Islet precursor cell (in vitro differentiated cells): ENCODE data around the gene VMAC.

Experiments
- DNase-seq: peaks from one replicate; pipeline ENCODE4 v3.0.0-alpha.2; 2018

The VMAC gene

DNA sequence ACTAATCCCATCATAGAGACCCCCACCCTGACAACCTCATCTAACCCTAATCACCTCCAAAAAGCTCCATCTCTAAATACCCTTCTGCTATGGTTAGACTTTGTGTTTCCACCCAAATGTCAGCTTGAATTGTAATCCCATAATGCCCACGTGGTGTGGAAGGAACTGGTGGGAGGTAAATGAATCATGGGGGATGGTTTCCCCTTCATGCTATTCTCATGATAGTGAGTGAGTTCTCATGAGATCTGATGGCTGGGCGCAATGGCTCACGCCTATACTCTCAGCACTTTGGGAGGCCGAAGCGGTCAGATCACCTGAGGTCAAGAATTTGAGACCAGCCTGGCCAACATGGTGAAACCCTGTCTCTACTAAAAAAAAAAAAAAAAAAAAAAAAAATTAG lies 2.6 kb downstream of the VMAC start:
- no peak for DNase-seq

DNA sequence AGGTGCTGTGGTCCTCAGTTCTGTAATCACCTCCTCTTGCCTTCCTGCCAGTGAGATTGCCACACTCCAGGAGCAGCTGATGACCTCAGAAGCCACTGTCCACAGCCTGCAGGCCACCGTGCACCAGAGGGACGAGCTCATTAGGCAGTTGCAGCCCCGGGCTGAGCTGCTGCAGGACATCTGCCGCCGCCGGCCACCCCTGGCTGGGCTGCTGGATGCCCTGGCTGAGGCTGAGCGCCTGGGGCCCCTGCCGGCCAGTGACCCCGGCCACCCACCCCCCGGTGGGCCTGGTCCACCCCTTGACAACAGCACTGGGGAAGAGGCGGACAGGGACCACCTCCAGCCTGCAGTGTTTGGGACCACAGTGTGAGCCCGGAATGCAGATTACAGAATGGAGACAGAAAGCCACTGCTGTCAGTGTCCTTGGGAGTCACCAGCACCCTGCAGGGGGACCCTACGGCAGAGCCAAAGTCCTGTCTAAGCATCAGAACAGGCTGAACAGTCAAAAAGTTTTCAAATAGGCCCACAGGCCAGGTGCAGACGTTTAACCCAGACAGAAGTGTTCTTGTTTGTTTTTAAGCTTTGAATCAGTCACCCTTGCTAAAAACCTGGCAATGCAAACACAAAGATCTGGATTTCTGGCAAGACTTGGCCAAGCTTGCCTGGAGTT lies 4.2 kb downstream of the VMAC start:
- no peak for DNase-seq

DNA sequence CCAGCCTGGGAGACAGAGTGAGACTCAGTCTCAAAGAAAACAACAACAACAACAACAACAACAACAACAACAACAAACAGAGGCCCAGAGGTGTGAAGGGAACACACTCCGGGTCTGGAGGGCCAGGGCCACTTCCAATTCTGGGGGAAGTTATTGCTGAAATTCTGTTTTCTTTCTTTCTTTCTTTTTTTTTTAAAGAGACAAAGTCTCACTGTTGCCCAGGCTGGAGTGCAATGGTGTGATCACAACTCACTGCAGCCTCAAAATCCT lies 5.9 kb downstream of the VMAC start:
- DNase-seq: no peak

DNA sequence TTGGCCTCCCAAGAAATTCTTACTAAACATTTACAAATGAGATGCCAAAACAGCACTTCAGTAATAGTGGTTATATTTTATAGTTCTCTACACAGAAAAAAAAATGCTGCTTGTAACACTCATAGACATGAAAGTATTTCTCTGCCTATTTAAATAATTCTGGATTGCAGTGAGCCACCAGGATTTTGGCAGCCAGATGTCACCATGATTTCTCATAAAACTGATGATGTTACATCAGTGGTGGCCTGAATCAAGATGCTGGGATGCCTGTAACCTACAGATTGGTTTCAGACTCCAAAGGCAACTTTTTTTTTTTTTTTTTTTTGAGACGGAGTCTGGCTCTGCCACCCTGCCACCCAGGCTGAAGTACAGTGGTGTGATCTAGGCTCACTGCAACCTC lies 6.7 kb downstream of the VMAC start:
- DNase-seq: no peak

DNA sequence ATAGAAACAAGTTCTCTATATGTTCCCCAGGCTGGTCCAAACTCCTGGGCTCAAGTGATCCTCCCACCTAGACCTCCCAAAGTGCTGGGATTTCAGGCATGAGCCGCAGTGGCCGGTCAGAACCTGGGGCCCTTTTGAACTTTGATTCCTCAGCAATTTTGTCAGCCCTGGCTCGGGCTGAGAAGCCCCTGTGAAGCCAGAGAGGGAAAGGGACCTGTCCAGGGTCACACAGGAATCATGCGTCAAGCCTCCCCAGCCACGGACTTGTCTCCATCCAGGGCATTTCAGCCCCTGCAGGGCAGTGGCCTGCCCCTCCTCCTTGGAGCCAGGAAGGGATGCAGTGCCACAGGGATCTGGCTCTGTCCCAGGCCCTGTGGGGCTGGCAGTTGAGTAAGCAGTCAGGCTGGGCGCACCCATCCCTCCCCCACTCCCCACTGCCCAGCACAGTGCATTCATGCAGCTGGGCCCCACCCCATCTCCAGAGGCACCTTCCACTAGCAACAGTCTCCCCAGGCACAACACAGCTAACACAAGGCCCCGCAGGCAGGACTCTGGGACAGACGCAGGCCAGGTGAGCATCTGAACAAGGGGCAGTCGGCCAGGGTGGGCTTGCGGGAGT lies 9.2 kb downstream of the VMAC start, which contains the start of gene CAPS:
Gene CAPS, plus strand, starts transcription at position 516 of the 619 bp plus-strand sequence. CDS start 153 bp downstream, outside the sequence.
- no peak for DNase-seq

DNA sequence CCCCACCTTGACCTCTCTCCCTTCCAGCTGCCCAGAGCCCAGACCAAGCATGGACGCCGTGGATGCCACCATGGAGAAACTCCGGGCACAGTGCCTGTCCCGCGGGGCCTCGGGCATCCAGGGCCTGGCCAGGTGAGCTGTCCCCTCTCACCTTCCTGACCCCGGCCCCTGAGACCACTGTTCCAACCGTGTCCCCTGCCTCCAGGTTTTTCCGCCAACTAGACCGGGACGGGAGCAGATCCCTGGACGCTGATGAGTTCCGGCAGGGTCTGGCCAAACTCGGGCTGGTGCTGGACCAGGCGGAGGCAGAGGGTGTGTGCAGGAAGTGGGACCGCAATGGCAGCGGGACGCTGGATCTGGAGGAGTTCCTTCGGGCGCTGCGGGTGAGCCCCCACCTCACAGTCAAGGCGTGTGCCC lies 9.7 kb downstream of the VMAC start:
- no peak for DNase-seq

DNA sequence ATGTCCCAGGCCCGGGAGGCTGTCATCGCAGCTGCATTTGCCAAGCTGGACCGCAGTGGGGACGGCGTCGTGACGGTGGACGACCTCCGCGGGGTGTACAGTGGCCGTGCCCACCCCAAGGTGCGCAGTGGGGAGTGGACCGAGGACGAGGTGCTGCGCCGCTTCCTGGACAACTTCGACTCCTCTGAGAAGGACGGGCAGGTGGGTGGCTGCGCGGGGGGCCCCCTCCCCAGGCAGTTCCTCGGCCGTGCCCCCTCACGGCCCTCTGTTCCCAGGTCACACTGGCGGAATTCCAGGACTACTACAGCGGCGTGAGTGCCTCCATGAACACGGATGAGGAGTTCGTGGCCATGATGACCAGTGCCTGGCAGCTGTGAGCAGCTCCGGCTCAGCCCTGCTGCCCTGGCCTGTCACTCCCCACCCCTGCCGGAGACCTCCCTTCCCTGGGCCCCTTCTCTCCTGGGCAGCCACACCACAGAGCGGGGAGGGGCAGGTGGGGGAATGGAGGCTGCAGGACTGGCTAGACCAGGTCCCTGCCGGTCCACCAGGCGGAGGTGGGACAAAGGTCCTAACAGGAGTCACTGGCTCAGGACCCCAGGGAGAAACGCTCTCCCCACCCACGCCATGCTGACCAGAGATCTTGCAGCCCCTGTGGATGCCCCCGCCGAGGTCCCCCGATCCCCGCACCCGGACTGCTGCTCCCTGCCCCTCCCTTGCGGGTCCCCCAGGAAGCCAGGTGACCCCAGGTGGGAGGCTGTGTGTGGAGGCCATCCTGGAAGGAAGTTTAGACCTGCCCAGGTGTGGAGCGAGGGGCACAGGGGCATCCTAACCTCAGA lies 10.5 kb downstream of the VMAC start:
- DNase-seq: peak; percentile 90

DNA sequence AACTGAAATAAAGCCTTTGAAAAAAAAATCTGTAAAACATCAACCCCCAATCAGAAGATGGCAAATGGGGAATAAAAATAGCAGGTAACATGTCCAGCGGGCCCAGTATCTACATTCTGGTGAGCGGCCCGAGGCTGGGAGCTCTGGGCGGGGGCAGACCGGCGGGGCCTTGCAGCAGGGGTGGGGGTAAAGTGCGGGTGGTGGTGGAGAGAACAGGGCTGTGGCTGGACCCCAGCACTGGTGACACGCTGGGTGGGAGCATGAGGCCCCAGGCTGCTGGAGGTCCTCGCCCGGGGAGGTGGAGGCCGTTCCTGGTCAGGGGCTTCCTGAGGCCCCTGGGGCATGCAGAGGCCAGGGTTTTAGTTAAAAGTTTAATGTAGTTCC lies 11.1 kb downstream of the VMAC start:
- DNase-seq: no peak

DNA sequence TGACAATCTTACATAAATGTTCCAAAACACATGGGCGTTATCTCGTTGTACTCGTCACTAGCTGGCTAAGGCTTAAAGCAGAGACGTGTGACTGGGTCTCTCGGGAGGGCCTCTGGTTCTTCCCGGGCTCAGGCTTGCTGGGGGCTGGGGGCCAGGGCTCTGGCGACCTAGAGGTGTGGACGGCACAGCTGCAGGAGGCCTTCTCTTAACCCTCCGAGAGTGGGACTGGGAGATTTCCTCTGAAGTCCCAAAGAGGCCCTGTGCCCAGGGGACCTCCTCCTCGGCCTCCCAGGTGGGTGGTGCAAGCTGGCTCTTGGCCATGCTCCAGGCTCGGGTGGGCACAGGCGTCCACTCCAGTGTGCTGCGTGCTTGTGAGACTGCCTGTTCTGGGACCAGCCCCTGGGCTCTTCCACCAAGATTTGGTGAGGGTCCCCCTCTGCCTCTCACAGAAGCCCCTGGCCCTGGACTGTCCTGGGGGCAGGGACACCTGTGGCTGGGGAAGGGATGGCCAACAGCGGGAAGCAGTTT lies 11.6 kb downstream of the VMAC start:
- no peak for DNase-seq

DNA sequence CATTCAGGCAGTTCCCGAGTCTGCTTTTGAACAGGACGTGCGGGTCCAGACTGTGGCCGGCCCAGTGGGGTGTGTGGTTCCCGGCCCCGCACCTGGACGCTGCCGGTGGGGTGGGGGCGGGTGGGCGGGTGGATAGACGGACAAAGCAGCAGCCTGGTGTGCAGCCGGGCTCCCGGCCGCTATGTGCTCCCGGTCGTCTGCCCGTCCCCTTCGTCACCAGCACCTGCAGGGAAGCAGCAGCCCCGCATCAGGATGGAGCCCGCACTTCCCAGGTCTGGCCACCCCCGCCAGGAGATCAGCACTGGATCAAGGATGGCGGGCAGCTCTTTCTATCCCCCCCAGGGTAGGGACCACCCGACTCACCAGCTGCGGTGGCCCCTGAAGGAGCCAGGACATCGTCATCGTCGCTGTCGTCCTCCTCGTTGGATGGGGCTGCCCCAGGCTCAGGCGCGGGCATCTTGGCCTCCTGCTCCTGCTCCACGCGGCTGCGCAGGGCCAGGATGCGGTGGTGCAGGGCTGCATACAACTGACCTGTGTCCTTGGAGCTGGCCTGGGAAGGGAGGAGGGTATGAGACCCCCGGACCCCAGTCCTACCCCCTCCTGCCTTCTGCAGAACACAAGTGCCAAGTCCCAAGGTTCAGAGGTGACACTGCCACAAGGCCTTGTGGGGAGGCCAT lies 12.9 kb downstream of the VMAC start:
- no peak for DNase-seq

DNA sequence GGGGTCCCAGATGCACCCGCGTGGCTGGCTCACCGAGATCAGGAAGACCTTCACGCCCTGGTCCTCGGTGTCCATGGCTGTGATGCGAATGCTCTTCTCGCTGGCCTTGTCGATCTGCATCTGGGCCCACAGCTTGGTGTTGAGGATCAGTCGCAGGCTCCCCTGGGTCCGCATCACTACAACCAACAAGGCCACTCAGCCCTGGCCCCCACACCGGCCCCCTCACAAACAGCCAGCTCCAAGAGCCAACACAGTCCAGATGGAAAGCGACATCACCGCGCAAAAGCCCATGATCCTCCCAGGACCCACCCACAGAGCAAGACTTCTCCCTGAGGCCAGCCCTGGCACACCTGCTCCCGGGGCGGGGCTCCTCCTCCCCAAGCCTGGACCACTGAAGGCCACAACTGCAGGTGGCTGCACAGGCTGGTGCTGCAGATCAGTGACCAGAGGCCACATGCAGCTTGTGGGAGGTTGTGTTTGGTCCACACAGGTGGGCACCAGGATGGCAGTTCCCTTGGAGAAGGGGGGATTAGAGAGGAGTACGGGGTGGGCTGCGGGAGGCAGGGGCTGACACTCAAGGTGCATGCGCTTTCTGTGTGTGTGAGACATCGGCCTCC lies 13.9 kb downstream of the VMAC start:
- DNase-seq: no peak

DNA sequence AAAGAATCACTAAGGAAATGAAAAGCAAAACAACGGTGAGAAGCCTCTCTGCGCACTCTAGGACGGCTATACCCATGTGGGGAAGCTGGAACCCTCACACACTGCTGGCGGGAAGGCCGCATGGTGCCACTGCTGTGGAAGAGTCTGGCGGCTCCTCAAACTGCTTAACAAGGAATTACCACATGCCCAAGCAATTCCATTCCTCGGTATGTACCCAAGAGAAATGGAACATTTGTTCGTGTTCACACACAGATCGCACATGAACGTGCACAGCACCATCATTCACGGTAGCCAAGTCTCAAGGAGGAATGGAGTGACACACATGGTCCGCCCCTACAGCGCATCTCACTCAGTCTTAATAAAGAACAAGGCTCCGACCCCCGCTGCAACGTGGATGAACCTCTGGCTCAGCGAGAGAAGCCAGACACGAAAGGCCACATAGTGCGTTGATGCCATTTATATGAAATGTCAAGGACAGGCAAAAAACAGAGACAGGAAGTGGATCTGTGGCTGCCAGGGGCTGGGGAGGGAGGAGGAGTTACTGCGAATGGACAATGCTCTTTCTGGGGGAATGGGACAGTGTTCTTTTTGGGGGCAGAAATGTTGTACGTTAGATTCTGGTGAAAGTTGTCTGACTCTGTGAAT lies 17.0 kb downstream of the VMAC start:
- DNase-seq: no peak

DNA sequence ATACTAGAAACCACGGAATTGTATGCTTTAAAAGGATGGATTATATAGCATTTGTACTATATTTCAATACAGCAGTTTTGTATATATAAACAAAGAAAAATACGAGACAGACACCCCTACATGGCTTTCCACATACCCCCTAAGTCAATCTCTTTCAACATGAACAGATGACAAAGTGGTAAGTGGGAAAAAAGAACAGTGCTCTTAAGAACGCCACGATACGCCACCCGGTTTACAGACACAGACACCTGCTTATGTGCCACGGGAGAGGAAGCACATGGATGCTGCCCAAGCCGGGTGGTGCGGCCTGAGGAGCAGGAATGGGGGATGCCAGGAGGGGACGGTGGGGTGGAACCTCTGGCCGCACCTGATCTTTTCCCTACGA lies 17.5 kb downstream of the VMAC start:
- DNase-seq: no peak

DNA sequence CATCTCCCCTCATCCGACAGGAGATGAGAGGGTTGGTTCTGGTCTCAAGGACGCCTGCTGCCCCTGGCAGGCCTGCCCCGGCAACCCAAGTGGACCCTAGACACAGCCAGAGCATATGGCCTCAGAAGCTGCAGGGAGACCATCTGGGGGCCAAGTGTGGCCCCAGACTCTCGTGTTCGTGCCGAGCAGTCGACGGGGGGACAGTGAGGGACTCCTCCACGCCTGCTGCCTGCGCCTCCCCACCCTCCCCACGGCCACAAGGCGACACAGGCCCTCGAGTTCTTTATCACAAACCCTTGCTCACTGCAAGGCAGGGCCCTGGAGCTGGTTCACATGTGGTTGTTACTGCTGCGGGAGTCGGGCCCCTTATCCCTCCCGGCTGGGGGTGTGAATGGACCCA lies 18.7 kb downstream of the VMAC start:
- no peak for DNase-seq

DNA sequence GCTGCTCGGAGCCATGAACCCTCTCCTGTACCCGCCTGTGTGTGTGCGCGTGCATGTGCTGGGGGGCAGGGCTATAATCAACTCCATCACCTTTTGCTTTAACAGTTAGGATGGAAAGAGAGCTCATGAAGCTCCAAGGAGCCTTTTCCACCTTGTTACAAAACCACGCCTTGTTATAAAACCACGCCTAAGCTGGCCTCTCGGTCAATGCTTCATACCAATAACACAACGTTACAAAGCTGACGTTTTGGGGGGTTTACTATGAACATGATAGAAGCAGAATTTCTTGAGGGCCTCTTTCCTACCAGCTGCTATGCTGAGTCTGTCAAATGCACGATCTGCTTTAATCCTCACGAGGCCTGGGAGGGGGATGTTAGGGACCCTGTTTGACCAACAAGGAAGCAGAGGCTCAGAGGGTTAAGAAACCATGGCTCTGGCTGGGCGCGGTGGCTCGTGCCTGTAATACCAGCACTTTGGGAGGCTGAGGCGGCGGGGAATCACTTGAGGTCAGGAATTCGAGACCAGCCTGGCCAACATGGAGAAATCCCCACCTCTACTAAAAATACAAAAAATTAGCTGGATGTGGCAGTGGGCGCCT lies 21.3 kb downstream of the VMAC start:
- no peak for DNase-seq

DNA sequence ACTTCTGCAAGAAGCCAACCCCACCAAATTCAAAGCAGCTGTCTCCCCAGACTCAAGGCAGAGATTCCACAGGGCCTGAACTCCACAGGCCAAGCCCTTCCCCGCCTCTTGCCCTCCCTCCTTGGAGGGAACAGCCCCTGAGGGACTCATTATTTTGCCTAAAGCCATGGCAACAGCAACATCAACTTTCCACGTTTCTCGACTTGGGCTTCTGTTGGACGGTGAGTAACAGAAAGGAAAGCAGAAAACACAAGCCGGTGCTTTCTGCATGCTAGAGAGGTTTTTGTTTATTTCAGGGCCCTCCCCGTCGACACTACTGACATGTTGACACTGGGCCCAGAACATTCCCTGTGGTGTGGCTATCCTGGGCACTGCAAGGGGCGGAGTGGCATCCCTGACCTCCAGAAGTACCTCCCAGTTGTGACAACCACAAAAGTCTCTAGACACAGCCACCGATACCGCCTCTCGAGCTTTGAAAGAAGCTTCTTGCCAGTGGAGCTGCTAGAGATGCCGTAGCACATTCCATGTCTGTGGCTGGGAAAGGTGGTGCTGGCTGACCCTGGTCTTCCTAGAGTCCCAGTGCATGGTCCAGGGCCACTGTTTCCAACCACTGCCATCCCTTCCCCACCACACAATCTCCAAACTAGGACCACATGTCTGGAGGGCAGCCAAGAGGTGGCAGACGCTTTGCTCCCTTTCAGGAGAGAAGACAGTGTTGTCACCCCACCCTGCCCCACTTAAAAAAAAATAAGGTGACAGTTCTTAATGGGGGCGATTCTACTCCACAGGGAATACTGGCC lies 22.2 kb downstream of the VMAC start:
- DNase-seq: no peak

DNA sequence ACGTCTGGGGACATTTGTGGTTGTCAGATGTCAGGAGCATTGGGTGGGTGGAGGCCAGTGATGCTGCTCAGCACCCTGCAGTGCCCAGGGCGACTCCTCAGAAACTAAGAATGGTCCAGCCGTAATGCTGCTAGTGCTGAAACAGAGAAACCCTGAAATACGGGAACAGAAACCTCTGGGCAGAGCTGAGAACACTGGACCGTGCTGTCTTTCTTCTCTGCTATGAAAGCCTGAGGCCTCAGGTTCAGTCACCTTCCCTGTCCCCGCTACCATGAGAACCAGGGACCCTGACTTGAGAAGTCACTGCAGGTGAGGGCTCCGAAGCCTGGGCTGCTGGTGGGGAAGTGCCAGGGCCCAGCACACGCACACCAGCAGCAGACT lies 22.8 kb downstream of the VMAC start:
- DNase-seq: no peak

DNA sequence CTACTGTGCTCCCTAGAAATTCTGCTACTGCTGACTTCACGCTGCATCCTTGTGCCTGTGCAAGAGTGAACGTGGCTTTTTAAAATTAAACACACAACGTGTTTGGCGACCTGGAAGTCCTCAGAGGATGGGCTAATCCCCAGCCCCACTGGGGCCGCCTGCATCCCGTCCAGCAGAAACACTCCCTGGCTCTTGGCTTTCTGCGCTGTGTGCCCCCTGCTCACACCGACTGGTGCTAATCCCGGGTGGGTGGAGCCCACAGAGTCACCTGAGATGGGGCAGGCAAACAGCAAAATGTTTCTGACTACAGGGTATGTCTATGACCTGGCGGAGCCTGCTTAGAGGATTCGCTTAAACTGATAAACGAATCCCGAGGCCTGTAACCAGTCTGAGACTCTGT lies 24.5 kb downstream of the VMAC start:
- no peak for DNase-seq

DNA sequence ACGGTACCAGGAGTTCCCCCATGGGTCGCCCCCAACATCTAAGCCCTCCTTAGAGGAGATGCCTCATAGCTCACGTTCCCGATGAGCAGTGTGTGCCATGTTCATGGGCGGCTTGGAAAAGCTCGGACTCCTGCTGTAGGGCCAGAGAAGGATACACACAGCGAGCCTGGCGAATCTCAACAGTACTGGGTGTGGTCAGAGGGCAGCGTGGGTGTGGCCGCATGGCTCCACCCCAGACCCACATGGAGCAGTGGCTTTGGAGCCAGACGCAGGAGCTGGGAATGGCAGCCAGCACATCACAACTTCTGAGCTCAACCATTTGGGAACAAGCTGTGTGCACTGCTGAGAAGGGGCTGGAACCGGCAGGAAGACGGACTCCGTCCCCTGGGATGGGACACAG lies 25.0 kb downstream of the VMAC start:
- DNase-seq: no peak

DNA sequence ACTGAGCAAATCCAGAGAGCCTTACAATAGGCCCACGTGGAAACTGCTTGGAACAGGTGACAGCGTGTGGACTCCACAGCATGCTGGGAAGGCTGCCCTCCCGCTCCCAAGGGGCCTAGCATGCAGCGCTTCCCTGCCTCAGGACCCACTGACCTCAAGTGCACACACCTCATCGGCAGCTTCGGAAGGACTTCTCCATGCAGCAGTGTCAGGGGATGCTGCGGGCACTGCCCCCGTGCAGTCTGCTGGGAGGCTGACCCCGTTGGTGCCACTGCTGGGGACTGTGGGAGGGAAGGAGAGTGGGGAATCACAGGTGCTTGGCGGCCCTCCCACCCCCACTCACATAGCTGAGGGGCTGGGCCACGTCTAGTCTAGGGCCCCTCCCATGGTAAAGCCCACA lies 26.6 kb downstream of the VMAC start:
- no peak for DNase-seq

DNA sequence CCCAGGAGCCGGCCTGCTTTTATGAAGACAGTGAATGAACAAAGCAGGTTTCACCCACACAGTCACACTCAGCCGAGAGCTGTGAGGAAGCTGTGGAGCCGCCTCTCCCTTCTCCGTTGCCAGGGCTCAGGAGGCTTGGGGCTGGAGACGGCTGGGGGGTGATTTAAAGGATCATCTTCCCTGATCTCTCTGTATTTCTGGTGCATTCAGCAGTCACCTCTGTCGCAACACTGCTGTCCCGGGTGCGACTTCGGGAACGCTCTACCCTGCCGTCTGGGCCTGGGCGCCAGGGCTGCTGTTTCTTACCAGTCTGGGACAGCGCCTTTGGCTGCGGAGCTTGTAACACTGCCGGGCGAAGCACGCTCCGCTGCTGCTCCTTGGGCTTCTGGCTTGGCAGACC lies 27.5 kb downstream of the VMAC start:
- no peak for DNase-seq
